ENCODE results near the gene ZFYVE19.

The ZFYVE19 gene

GRCh38 chr15:40807028-40807887, at the start of gene ZFYVE19, which contains the start of gene DNAJC17:
Gene ZFYVE19 (plus strand): TSS chr15:40807089. CDS start chr15:40807590, 501 bp downstream.
Gene DNAJC17 (minus strand): TSS chr15:40807473. CDS start chr15:40807446, 27 bp downstream.
- DNase-seq, result peak; percentile 94

GRCh38 chr15:40759961-40760360, 46.9 kb upstream of the ZFYVE19 start:
- no peak for DNase-seq

- peak; percentile 15 for DNase-seq
These were observed 43.7 kb upstream of the ZFYVE19 start for GRCh38 chr15:40762919-40763800.

- peak; percentile 64 for DNase-seq
These were observed 42.9 kb upstream of the ZFYVE19 start, which contains the start of gene GCHFR for GRCh38 chr15:40763801-40764628. Gene GCHFR (plus strand): TSS chr15:40764068. CDS start chr15:40764181, 113 bp downstream.

- DNase-seq, result no peak
These were observed 42.2 kb upstream of the ZFYVE19 start for GRCh38 chr15:40764629-40765103.

- DNase-seq, result no peak
These were observed 40.6 kb upstream of the ZFYVE19 start for GRCh38 chr15:40766194-40766815.

- no peak for DNase-seq
These were observed 39.7 kb upstream of the ZFYVE19 start for GRCh38 chr15:40766906-40767837.

GRCh38 chr15:40767838-40768500, 38.9 kb upstream of the ZFYVE19 start:
- no peak for DNase-seq

GRCh38 chr15:40768521-40769273, 38.2 kb upstream of the ZFYVE19 start:
- DNase-seq, result no peak

- DNase-seq, result peak; percentile 59
These were observed 37.4 kb upstream of the ZFYVE19 start, which contains the start of gene C15orf62 for GRCh38 chr15:40769274-40770146. Gene C15orf62 (plus strand): TSS chr15:40769980. CDS start chr15:40770496, 516 bp downstream.

- DNase-seq, result no peak
These were observed 36.7 kb upstream of the ZFYVE19 start for GRCh38 chr15:40770147-40770721.

- DNase-seq, result no peak
These were observed 35.6 kb upstream of the ZFYVE19 start for GRCh38 chr15:40771242-40771641.

GRCh38 chr15:40772014-40772413, 34.9 kb upstream of the ZFYVE19 start:
- DNase-seq, result no peak

GRCh38 chr15:40773496-40773895, 33.4 kb upstream of the ZFYVE19 start:
- DNase-seq, result no peak

GRCh38 chr15:40773902-40774301, 33.0 kb upstream of the ZFYVE19 start:
- DNase-seq, result no peak

- no peak for DNase-seq
These were observed 31.9 kb upstream of the ZFYVE19 start for GRCh38 chr15:40775007-40775406.

- DNase-seq, result no peak
These were observed 31.0 kb upstream of the ZFYVE19 start for GRCh38 chr15:40775740-40776536.
